GM20431 (cell line): Measurements from ENCODE around the gene PARD3B.

Source experiments
- in situ Hi-C: fragments of 300-500 bp; cut with MseI, MboI; formaldehyde crosslinking; loops from one replicate; pipeline ENCODE4 v1.15.0; 2020; ENCODE audit warnings: low sequenced_read_pairs; ENCODE audit not compliant: unreplicated experiment

Gene PARD3B

GRCh38 chr2:205387350-205388055 lies 842.2 kb downstream of the PARD3B start:
- in situ Hi-C loops, result no loop called here

DNA sequence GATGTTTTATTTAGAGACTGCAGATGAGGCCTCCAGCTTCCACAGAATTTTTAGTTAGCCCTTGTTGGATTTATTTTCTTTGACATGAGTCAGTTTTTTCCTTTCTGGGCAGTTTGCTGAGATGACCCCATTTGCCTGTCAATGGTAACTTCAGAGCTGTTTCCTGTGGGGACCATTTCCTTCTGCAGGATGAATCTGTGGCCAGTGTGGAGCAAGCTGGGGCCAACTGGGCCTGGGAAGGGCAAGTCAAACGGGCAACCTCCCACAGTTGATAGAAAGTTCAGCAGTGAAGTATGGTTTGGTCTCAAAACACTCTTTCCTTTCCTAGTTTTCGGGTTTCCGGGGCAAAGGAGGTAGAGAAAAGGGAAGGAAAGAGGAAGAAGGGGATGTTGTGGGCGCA lies 845.6 kb downstream of the PARD3B start:
- in situ Hi-C loops, result no loop called here

- in situ Hi-C loops, result no loop called here
Measured at GRCh38 chr2:205401511-205401910, 856.2 kb downstream of the PARD3B start.

GRCh38 chr2:205402011-205402410 lies 856.7 kb downstream of the PARD3B start:
- in situ Hi-C loops, result no loop called here

GRCh38 chr2:205403244-205403825 lies 858.1 kb downstream of the PARD3B start:
- in situ Hi-C loops, result no loop called here

DNA sequence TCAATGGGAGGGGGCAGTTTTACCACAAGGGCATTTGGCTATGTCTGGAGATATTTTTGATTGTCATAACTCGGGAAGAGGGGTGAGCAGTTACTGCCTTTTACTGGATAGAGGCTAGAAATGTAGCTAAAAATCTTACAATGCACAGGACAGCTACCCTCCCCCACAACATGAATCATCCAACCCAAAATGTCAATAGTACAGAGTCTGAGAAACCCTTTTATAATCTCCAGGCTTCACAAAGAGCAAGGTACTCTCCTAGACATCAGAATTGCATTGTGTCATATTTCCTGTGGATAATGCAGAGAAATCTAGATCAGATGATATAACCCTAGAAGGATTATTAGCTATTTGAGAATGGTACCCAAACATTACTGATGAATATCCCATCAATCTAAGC lies 859.9 kb downstream of the PARD3B start:
- in situ Hi-C loops, result no loop called here

DNA sequence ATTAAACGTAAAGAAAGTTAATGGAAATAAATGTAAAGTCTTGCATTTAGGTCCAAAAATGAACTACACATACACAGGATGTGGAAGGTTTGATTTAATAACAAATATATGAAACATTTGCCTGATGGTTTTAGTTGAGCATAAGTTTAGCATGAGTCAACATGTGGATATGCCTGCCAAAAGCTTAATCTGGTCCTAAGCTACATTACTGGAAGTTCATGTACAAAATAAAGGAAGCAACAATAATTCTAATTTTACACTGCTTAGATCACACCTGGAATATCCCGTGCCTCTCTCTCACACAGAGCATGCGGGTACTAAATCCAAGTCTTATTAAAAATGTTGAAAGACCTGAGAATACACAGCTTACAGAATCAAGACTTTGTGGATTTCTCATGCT lies 860.5 kb downstream of the PARD3B start:
- in situ Hi-C loops, result no loop called here

- in situ Hi-C loops, result no loop called here
Measured at GRCh38 chr2:205407984-205408383, 862.7 kb downstream of the PARD3B start.

DNA sequence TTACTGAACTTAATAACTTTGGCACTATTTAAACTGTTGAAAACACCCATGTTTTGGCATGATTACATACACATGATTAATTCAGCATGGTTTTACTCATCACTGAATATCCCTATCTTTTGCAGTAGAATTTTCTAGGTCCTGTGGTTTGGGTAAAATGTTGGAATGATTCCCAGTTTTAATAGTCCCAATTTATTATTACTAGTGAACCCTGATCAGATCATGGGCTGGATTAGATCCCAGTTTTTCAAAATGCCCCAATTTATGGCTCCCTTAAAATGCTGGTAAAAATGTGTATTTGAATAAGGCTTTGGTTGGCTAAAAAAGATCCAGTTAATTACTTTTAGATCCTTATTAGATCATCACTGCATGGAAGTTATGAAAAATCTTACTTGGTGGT lies 863.4 kb downstream of the PARD3B start:
- in situ Hi-C loops, result no loop called here

DNA sequence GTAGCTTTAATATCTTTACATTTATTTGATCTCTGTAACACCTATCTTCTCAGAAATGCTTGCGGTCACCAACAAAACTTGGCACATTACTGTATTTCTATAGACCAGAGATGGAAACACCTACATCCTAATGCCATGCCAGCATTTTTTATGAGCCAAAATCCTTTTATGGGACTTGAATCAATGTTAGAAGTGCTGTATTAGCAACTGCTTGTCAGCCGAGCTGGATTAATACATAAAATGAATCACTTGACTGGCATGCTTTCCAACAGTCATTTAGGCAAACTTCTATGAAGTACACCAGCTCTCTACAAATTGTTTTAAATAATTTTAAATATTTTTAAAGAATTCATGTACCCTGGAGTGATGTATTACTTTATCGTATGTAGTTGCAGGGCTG lies 864.1 kb downstream of the PARD3B start:
- in situ Hi-C loops, result no loop called here

DNA sequence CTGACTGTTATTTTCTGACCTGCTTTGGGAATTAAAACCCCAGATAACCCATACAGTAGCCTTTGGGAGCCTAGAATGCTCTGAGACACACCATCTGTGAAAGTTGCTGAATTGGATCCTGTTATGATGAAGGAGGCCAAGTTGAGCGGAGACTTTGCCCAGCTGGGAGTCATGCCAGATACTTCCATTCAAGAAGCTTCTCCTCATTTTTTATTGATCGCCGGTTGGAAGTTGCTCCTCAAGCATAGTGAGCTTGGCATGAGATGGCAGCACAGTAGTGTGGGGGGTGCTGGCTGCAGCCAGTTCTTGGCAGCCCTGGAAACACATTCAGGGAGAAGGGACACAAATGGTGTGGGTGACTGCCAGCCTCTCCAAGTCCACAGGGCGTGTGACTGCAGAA lies 866.3 kb downstream of the PARD3B start:
- in situ Hi-C loops, result no loop called here

DNA sequence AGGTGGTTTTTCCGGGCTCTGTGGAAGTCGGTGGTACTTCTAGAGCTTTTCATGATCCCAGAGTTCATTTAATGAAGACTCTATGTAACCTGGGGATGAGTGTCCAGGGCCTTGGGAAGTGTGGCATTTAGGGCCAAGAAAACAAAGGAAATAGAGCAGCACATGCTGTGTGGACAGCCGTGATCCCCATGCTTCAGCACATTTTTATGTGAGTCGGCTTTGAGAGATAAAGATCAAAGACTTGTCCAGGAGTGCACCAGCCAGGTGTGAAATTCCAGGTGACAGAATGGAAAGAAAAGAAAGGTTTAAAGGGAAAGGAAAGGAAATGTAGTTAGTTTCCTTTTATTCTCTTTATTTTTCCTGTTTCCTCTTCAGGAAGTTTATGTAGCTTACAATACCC lies 879.1 kb downstream of the PARD3B start:
- in situ Hi-C loops, result no loop called here

- in situ Hi-C loops, result no loop called here
Measured at GRCh38 chr2:205425102-205425501, 879.8 kb downstream of the PARD3B start.

- in situ Hi-C loops, result no loop called here
Measured at GRCh38 chr2:205427112-205427511, 881.8 kb downstream of the PARD3B start.

DNA sequence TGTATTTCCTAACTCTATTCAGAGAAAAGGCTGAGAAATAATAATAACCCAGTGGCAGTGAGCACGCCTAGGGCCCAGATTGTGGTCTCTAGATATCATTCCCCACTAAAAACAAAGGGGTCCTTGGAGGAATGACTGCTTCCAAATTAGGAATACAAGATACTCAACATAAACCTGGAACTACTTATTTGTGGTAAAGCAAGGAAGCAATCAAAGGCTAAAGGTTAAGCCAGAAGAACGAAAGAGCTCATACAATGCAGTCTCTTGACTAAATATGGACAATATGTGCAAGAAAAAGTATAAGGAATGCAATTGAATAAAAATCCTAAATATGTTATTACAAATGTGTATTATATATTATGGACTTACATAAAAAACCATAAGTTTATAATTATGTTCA lies 883.5 kb downstream of the PARD3B start:
- in situ Hi-C loops, result no loop called here

DNA sequence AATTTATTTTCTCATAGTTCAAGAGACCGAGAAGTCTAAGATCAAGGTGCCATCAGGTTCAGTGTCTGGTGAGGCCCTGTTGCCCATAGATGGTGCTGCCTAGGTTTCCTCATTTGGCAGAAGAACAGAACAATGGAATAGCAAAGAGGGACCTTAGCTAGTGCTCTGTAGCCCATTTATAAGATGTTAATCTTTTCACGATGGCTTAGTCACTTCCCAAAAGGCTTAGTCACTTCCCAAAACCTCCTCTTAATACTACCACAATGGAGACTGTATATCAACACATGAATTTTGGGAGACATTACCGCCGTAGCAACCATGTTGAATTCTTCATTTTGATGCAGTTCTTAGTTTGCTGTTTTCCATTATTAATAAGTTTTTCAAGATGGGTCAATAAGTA lies 890.7 kb downstream of the PARD3B start:
- in situ Hi-C loops, result no loop called here

GRCh38 chr2:205438241-205438640 lies 893.0 kb downstream of the PARD3B start:
- in situ Hi-C loops, result no loop called here

DNA sequence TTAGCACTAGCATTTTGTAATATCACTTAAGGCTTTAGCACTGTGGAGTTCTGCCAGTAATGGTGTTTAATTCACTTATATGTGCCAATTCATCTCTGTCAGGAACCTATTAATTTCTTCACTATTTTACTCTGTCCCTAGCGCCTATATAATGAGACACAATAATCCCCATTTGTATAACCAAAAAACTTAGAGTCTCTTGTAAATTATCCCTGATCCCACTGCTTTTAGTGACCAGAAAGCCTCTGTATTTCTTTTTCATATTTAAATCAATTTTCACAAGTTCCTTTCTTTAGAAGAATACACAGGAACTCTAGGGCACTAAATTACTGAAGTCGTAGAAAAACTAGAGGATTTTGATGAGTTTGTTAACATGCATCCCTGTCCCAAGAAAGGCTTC lies 894.3 kb downstream of the PARD3B start:
- in situ Hi-C loops, result no loop called here

- in situ Hi-C loops, result no loop called here
Measured at GRCh38 chr2:205441524-205441923, 896.2 kb downstream of the PARD3B start.

DNA sequence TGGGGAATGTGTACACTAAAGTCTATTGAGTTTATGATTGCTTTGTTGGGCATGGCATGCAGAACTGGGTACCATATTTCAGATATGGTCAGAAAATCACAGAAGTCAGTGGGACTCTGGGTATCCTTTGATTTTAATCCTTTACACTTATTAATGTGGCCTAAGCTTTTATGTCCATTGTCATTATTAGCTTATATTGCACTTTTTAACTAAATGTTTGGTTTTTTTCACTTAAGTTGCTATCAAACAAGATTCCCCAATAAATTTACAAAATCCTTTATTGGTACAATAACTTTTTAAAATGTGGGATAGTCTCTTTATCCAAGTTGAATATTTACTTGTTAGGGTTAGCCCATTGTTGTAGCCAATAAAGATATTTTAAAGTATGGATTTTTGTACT lies 902.9 kb downstream of the PARD3B start:
- in situ Hi-C loops, result no loop called here

DNA sequence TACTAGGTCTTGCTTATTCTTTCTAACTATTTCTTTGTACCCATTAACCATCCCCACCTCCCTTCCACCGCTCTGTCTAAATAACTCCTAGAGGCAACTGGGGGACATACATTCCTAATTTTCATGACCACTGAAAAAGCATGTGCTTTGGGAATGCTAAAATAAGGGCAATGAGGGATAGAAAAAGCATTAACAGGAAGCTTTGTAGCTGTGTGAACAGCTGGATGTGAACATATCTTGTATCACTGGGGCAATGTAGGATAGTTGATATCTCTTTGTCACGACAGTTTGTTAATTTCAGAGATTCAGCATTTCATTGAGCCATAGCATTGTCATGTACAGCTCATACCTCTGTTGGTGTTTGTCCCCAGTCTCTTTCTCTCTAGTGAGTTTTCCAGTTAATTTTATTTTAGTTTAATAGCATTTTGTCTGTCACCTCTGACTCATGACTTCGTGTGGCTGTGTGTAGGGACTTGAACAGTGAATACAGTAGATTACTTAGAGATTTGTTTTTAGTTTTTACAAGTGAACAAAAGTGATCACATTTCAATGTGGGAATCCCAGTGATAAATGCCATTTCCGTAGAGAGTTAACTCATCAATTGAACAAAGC lies 906.7 kb downstream of the PARD3B start:
- in situ Hi-C loops, result no loop called here

DNA sequence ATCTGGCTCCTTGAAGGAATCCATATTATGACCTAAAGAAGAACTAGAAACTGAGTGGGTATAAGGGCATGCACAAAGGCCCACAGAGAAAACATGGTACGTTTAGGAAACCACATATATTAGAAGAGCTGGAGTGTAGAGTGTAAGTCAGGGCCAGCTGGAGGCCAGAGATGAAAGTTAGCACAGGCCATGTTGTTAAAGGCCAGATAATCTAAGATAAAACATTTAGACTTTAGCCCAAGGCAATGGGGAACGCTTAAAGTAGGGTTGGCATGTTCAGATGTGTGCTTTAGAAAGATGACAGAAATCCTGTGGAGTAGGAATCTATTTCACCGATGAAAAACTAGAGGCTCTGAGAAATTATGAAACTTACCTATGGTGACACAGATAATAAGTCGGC lies 907.9 kb downstream of the PARD3B start:
- in situ Hi-C loops, result no loop called here
